ENCODE results near the gene LNX1. TPM values are rescaled to one million over a fixed set of nuclear protein-coding genes. Genes with fewer than 3 reads are reported as not detected.
"Not testable (repeated sequence)": the region's sequence is repeated elsewhere in the genome, so short reads cannot be mapped to it uniquely, and the experiment has no call there.

Gene LNX1
- polyA plus RNA-seq, 1 donor = 14.3 TPM

DNA sequence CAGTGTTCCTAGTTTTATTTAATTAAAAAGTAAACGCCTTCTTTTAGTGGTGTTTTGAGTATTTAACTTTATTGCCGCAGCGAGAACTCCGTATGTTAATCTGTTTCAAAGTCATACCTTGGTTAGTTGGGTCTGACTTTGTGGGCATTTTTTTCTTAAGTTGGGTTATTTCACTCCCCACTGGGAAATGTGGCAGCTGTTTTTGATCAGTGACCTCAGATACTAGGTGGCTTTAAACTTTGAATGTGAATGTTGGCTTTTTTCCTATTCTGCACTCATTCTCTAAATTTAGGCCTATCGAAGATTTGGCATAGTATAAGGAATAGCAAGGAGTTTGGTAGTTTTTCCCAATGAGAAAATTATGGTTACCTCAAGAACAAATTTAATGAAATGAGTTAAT, 127.9 kb downstream of the LNX1 start:
- no peak for DNase-seq

DNA sequence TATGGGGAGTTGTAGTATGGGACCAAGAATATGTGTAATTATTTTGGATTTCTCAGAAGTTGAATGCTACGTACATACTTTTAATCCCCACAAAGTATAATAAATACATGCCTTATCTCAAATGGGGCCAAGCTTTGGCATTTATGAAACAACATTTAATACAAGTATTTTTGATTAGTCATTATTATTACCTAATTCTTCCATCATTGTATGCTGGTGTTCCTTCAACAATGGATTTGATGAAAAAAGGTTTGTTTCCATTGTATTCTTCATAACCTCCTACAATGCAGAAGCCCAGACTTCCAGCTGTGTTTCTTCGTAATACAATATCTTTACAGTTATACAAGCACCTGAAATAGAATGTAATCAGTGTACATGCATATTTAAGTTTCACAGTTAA, 130.0 kb downstream of the LNX1 start:
- no peak for DNase-seq

DNA sequence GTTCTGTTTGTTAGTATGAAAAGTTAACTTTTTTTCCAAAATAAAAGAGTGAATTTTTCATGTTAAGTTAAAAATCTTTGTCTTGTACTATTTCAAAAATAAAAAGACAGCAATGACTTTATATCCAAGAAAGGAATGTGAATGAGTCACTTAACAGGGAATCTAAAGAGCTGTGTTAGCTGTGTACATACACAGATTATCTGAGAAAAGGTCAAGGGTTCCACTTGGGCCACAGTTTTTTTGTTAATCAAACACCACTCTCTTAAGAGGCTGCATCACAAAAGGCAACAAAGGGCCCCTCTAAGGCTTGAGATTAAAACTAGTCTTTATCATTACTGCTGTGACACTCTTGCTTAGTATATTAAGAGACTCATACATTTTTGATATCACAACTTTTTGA, 131.7 kb downstream of the LNX1 start:
- no peak for DNase-seq

DNA sequence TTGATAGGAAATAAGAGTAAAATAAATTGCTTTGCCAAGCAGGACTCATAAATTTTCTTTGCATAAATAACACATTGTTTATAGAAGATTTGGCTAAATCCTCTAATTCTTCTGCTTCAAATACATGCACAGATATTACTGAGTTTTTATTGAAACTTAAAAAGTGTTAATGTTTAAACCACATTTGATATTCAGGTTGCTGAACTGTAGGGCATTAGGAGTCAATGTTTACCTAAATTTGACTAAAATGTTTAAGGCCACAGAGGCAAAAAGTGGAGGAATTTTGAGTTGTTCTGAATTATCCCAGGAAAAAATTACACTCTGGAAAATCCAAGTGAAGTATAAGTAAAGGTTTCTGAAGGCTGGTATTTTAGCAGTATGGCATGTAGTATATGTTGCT, 135.1 kb downstream of the LNX1 start:
- no peak for DNase-seq

DNA sequence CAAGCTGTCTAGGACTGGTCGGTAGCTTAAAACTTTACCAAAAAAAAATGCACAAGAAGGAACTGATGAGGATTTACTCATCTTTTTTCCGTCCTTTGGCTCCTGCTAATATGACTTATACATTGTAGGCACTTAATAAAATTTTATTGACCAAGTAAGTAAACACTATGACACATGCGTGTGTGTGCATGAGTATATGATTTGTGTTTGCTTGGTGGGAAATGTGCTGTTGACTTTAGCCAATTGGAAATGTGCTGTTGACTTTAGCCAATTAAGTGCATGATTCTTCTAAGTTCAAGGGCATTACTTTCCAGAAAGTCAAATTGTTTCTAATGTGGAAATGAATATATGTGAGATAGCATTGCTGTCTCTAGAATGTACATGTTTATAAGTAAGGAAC, 135.5 kb downstream of the LNX1 start:
- no peak for DNase-seq

DNA sequence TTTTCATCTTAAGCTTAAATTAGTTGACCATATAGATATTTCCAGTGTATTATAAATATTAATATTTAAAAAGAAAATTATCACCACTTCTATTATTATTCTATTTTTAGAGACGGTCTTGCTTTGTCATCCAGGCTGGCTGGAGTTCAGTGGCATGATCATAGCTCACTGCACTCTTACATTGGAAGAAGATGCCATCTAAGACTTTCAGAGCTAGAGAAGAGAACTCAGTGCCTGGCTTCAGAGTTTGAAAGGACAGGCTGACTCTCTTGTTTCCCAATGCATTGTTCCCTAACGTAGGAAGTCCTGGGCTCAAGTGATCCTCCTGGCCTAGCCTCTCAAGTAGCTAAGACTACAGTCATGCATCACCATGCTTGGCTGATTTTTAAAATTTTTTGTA, 137.9 kb downstream of the LNX1 start:
- DNase-seq = no peak

DNA sequence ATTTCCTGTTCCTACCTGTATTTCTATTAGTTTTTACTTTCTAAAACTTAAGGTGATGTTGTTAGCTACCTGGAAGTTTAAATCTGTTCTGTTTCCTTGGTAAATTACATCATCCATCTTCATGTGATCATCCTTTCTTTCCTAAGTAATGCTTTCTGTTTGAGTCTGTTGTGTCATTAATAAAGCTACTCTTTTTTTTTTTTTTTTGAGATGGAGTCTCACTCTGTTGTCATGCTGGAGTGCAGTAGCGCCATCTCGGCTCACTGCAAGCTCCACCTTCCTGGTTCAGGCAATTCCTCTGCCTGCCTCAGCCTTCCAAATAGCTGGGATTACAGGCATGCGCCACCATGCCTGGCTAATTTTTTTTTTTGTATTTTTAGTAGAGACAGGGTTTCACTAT, 140.5 kb downstream of the LNX1 start:
- no peak for DNase-seq

DNA sequence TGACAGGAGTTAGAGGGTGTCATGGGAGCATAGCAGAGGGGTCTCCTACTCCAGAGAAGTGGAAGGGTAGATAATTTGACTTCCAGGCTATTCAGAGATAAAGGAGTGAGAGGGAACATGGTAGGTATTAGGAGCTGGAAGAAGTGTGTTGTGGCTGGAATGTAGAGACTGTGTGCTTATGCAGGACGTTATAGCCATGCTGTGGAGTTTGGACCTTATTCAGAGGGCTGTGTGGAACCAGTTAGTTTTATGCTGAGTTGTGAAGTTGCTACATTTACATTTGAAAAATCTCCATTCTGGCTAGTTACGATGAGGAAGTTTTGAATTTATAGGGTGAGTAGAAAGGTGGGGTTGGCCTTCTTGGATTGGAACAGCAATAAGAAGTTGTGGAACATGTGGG, 146.3 kb downstream of the LNX1 start:
- no peak for DNase-seq

DNA sequence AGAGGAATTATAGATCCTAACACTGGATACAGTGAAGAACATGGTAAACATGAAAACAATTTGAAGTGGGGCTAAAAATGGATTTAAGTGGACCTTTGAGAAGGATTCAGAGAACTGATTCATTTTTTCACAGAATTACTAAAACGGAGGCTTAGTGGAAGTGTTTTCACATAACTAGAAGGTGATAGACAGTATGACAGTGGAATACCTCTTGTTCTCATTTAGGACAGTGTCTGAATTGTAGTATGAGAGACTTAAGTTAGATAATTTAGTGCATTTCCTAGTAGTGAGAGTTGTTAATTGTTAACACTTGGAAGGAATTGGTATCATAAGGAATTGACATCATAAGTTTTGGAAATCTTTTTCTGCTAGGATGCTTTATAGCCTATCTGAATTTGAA, 149.7 kb downstream of the LNX1 start:
- no peak for DNase-seq

DNA sequence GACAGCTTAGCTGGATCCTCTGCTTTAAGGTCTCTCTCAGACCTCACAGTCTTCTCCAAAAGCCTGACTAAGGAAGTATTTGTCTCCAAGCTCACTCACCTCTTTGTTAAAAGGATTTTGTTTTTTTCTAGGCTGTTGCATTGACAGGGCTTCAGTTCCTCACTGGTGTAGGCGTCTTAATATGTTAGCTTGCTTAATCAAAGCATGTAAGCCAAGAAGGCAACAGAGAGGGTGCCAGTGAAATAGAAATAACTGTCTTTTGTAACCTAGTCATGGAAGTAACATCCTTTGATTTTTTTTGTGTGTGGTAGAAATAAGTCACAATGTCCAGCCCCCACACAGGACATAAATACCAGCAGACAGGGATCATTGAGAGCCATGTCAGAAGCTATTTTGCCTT, 155.0 kb downstream of the LNX1 start:
- DNase-seq = no peak

DNA sequence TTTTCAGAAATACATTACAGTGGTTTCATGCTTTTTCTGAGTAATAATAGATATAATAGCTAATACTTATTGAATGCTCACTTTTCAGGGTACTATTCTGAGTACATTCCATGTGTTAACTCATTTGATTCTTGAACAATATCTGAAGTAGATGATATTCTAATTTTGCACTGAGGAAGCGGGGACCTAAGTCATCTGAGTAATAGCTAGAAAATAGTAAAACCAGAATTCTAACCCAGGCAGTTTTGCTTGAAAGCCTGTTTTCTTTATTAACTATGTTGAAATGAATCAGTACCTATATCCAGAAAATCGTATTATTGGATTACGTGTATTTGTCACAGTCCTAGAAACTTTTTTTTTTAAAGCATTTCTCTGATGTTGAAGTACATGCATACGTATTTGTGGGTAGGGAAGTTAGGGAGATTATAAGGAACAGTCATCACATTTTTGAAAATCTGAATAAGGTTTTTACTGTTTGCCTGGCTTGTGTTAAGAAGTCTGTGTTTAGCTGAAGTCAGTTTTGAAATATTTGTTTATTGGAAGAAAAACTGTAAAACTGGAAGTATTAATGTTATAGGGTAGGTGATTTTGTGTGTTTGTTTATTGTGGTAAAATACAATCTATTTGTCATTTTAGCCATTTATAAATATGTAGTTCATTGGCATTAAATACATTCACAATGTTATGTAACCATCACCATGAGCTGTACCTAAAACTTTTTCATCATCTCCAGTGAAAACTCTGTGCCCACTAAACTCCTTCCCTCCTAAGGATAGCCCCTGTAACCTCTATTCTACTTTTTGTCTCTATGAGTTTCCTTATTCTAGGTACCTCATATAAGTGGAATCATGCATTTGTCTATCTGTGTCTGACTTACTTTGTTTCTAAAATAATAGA, 158.5 kb downstream of the LNX1 start:
- no peak for DNase-seq

DNA sequence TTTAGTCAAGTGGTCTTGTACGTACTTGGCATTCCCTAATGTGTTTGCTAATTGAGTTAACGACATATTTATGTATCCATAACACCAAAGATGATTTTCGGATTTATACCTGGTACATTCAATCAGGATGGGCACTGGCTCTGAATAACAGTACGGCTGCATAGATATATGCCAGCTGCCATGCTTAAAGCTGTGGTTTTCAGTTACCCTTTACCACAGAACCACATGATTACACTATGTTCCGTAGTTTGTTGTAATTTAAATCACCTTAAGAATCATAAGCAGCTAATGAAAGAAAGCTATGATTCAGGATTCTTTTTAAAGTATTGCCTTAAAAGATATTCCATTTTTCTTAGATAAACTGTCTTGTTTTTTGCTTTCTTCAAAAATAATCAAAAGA, 160.2 kb downstream of the LNX1 start:
- DNase-seq = no peak

DNA sequence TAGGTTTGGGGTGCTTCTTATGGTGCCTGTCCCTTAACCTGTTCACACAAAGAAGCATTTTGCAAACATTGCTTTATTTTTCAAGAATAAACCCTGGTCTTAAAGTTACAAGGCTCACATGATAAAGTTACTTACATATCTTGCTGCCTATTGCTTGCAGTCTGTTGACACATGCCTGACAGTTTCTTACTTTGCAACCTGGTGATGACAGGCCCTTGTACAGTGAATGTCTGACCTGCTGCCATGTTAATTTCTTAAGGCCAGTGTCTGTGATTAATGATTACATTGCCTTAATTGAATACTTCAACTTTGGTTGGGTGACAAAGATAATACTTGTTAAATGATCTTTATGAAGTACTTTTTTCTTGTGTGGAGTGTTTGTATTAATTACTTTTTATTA, 163.9 kb downstream of the LNX1 start:
- no peak for DNase-seq

DNA sequence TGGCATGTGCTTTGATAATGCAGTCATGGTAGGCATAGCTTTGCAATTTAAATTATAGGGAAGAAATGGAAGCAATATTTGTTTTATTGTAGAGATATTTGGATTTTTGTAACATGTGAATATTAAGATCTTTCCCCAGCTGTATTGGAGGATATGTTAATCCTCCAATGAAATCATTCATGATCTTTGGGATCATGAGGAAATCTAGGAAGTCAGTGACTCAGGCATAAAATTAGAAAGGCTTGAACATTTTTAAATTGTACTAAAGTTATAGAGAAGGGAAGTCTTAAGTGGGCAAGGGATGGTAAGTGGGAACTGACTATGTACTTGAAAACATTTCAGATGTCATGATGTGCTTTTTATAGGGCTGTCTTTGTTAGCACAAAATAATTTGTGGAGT, 167.0 kb downstream of the LNX1 start:
- DNase-seq = no peak

DNA sequence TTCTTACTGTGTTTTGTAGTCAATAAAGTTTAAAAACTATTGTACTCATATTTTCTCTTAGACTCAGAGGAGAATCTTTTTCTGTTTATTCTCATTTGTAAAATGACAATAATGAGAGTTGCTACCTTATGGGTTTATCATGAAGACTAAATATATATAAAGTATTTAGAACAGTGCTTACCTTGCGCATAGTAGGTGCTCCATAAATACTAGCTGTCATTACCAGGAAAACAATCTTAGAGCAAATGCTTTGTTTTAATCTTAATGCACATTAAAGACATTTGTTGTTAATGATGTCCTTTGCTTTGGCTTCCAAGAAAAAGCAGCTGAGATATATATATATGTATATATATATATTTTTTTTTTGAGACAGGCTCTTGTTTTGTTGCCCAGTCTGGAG, 168.9 kb downstream of the LNX1 start:
- DNase-seq = no peak

DNA sequence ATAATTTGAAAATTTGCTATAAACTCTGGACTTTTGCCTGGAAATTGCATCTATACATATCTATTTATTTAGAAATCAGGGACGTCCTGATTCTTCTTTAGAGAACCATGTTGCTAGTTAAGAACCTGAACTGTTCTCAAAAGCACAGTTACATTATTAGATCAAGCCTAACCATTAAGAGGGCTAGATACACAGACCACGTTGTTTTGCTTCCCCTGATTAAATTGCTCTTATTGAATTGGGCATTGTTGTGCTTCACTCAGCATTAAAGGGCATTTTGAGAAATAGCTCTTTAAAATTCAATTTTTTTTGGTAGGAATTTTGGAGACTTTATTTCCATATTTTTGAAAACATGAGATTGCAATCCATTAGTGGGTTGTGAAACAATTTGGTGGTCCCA, 169.5 kb downstream of the LNX1 start:
- no peak for DNase-seq

DNA sequence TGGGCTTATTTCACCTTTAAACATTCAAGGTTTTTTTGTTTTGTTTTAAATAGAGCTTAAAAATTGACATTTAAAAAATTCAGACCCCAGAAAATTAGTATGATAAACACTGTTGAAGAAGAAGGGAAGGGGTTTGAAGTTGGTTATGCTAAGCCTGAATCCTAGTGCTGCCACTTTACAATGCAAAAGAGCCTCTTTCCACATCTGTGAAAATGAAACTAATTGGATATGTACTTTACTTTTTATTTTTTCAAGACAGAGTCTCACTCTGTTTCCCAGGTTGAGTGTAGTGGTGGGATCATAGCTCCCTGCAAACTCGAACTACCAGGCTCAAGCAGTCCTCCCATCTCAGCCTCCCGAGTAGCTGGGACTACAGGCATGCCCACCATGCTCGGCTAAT, 172.1 kb downstream of the LNX1 start:
- no peak for DNase-seq

DNA sequence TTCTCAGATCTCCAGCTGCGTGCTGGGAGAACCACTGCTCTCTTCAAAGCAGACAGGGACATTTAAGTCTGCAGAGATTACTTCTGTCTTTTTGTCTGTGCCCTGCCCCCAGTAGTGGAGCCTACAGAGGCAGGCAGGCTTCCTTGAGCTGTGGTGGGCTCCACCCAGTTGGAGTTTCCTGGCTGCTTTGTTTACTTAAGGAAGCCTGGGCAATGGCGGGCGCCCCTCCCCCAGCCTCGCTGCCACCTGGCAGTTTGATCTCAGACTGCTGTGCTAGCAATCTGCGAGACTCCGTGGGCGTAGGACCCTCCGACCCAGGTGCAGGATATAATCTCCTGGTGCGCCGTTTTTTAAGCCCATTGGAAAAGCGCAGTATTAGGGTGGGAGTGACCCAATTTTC, 181.8 kb downstream of the LNX1 start:
- not testable (repeated sequence) for DNase-seq

Other genes with a start within 250 kb of the LNX1 start
- gene SCFD2, start 225.4 kb downstream of the LNX1 start, polyA plus RNA-seq (ENCODE audit: insufficient read length) = 13.9 TPM
- gene FIP1L1, start 213.8 kb downstream of the LNX1 start, polyA plus RNA-seq (ENCODE audit: insufficient read length) = 113 TPM